ENCODE results near the gene GSTT2B. TPM values are rescaled to one million over a fixed set of nuclear protein-coding genes. Genes with fewer than 3 reads are reported as not detected.
"Not testable (repeated sequence)": the region's sequence is repeated elsewhere in the genome, so short reads cannot be mapped to it uniquely, and the experiment has no call there.

GSTT2B gene
- total RNA-seq, 8 experiments from 2014 or later = 0.36 to 19.5 (median 3.3) TPM; not detected in 3

- no peak overlapping the region for H3K27ac ChIP-seq
- H3K4me3 ChIP-seq = no peak overlapping the region
- ATAC-seq (replicated peaks in 6 of 8) = peak in 1 of 8 experiments; percentile 14
- 40 to 84% (median 75%) methylated on average over 1 to 5 of the region's 10 CpGs; no CpG with 5 or more reads in 6 of the 10 experiments for WGBS, 10 experiments
- H3K4me1 ChIP-seq (replicated peaks in 1 of 2) = no peaks in the 10 kb centered on the region
- in situ Hi-C loops (cut with MboI; ENCODE audit: low pct_unique_long_range_greater_than_20kb in 2 of 9, low sequenced_read_pairs in 9 of 9, unreplicated experiment in 9 of 9) = no loop called here
Observed at GRCh38 chr22:24002272-24002671, 41.3 kb upstream of the GSTT2B start.

- Histone ChIP-seq H3K27ac (no peak overlapping the region), H3K4me1 (replicated peaks in 1 of 2) (no peaks in the 10 kb centered on the region), H3K4me3 (no peak overlapping the region)
- peak in 1 of 8 experiments; percentile 9 for ATAC-seq (replicated peaks in 6 of 8)
- in situ Hi-C loops (cut with MboI; ENCODE audit: low pct_unique_long_range_greater_than_20kb in 2 of 9, low sequenced_read_pairs in 9 of 9, unreplicated experiment in 9 of 9) = no loop called here
- WGBS, 10 experiments = 19 to 100% (median 69%) methylated on average over 1 to 9 of the region's 9 CpGs; no CpG with 5 or more reads in 2 of the 10 experiments
Observed at GRCh38 chr22:24001314-24001713, 40.3 kb upstream of the GSTT2B start.

DNA sequence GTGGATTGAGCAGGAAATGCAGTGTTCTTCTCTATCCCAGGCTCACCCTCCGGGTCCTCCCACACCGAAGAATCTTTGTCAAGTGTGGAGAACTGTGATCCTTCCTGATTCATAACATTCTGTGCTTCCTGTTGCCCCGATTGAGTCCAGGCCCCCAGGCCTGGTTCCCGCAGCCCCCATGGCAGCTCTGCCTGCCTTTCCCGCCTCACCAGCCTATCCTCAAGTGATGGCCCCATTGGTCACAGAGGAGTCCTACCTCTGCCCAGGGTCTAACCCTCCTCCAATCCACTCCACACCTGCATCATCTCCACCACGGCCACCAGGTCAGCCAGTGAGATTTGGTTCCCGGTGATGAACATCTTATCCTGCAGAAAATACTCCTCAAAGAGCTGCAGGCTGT lies 38.8 kb upstream of the GSTT2B start:
- H3K4me3 ChIP-seq; ATAC-seq (replicated peaks in 6 of 8); H3K4me1 ChIP-seq (replicated peaks in 1 of 2); H3K27ac ChIP-seq; in situ Hi-C loops (cut with MboI; ENCODE audit: low pct_unique_long_range_greater_than_20kb in 2 of 9, low sequenced_read_pairs in 9 of 9, unreplicated experiment in 9 of 9): not testable (repeated sequence)
- 56 to 100% (median 87%) methylated on average over 1 to 5 of the region's 7 CpGs; no CpG with 5 or more reads in 6 of the 10 experiments for WGBS, 10 experiments

DNA sequence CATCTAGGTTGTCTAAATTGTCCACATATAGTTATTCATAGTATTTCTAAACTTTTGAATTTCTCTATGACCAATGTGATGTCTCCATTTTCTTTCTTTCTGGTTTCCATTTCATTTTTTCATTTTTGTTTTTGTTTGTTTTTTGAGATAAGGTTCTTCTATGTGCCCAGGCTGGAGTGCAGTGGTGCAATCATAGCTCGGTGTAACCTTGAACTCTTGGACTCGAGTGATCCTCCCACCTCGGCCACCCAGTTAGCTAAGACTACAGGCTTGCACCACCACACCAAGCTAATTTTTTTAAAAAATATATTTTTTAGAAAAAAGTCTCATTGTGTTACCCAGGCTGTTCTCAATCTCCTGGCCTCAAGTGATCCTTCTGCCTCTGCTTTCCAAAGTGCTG lies 36.1 kb upstream of the GSTT2B start:
- H3K4me3 ChIP-seq = no peak overlapping the region
- no peaks in the 10 kb centered on the region for H3K4me1 ChIP-seq (replicated peaks in 1 of 2)
- no peak for ATAC-seq (replicated peaks in 6 of 8)
- WGBS, 10 experiments = 64 to 100% (median 89%) methylated on average over 3 of the region's 3 CpGs; no CpG with 5 or more reads in 3 of the 10 experiments
- in situ Hi-C loops (cut with MboI; ENCODE audit: low pct_unique_long_range_greater_than_20kb in 2 of 9, low sequenced_read_pairs in 9 of 9, unreplicated experiment in 9 of 9) = no loop called here
- no peak overlapping the region for H3K27ac ChIP-seq

DNA sequence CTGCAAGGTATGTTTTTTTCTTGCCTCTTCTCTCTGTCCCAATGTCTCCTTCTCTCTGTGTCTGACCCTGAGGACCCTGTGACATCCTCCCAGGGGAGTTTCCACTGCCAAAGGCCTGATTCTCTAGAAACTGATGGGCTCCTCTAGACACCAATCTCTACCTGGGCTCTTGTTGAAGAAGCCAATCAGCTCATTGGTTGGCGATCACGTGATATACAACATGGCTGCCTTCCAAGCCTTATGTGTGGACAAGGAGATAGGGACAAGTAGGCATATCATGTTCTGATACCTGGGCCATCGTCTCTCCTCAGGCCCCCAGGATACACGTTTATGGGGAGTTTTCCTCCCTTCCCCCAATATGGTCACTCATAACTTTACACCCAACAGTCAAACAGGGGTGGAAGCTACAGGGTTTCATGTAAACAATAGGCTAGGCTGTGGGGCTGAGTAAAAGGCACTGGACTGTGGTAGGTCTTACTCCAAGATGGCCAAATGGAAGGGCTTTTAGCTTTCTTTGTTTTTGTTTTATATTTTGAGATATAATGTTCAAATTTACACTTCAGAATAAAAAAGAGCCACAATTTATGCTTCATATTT lies 32.7 kb upstream of the GSTT2B start:
- H3K4me1 ChIP-seq (replicated peaks in 1 of 2); in situ Hi-C loops (cut with MboI; ENCODE audit: low pct_unique_long_range_greater_than_20kb in 2 of 9, low sequenced_read_pairs in 9 of 9, unreplicated experiment in 9 of 9); H3K4me3 ChIP-seq; ATAC-seq (replicated peaks in 6 of 8); H3K27ac ChIP-seq: not testable (repeated sequence)
- 20 to 92% (median 74%) methylated on average over 1 to 2 of the region's 4 CpGs; no CpG with 5 or more reads in 6 of the 10 experiments for WGBS, 10 experiments

- in situ Hi-C loops (cut with MboI; ENCODE audit: low pct_unique_long_range_greater_than_20kb in 2 of 9, low sequenced_read_pairs in 9 of 9, unreplicated experiment in 9 of 9); ATAC-seq (replicated peaks in 6 of 8); H3K27ac ChIP-seq; H3K4me1 ChIP-seq (replicated peaks in 1 of 2); H3K4me3 ChIP-seq: not testable (repeated sequence)
- no CpG with 5 or more reads among the region's 2 CpGs for WGBS, 10 experiments
Observed at GRCh38 chr22:23993080-23993479, 32.1 kb upstream of the GSTT2B start.

GRCh38 chr22:23989583-23990244 lies 28.7 kb upstream of the GSTT2B start:
- ATAC-seq (replicated peaks in 6 of 8) = peak in 3 of 8 experiments; percentile 4 to 36 (median 18)
- in situ Hi-C loops (cut with MboI; ENCODE audit: low pct_unique_long_range_greater_than_20kb in 2 of 9, low sequenced_read_pairs in 9 of 9, unreplicated experiment in 9 of 9); H3K4me1 ChIP-seq (replicated peaks in 1 of 2); H3K27ac ChIP-seq; H3K4me3 ChIP-seq: not testable (repeated sequence)
- no CpG with 5 or more reads among the region's 3 CpGs for WGBS, 10 experiments

- H3K4me1 ChIP-seq (replicated peaks in 1 of 2); in situ Hi-C loops (cut with MboI; ENCODE audit: low pct_unique_long_range_greater_than_20kb in 2 of 9, low sequenced_read_pairs in 9 of 9, unreplicated experiment in 9 of 9); H3K4me3 ChIP-seq; H3K27ac ChIP-seq; ATAC-seq (replicated peaks in 6 of 8): not testable (repeated sequence)
- WGBS, 10 experiments = no CpG with 5 or more reads among the region's 4 CpGs
Observed at GRCh38 chr22:23986538-23987178, 25.7 kb upstream of the GSTT2B start.

DNA sequence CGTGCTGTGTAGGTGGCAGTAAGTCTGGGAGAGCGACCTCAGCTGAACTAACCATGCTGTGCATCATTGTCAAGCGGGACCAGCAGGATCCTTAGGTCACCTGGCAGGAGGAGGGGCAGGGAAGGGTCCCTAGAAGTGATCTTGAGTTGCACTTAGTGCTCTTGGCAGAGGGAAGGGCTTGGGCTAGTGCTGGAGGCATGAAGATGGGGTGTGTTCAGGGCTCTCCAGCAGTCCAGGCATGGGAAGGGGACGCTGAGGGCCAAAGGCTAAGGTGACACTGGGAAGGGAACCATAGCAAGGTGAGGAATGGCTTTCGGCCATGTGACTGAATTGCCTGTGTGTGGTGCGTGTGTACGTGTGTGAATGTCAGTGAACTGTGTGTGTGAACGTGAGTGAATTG lies 25.1 kb upstream of the GSTT2B start:
- ATAC-seq (replicated peaks in 6 of 8); H3K4me1 ChIP-seq (replicated peaks in 1 of 2); H3K4me3 ChIP-seq; H3K27ac ChIP-seq; in situ Hi-C loops (cut with MboI; ENCODE audit: low pct_unique_long_range_greater_than_20kb in 2 of 9, low sequenced_read_pairs in 9 of 9, unreplicated experiment in 9 of 9): not testable (repeated sequence)
- WGBS, 10 experiments = no CpG with 5 or more reads among the region's 8 CpGs

GRCh38 chr22:23984430-23984829 lies 23.4 kb upstream of the GSTT2B start:
- peak; percentile 8 to 93 (median 72) for ATAC-seq (replicated peaks in 6 of 8)
- Histone ChIP-seq H3K4me1 (replicated peaks in 1 of 2) (no peaks in the 10 kb centered on the region), H3K4me3 (no peak overlapping the region), H3K27ac (no peak overlapping the region)
- WGBS, 10 experiments = 0% methylated on average over 1 to 2 of the region's 6 CpGs; no CpG with 5 or more reads in 8 of the 10 experiments
- in situ Hi-C loops (cut with MboI; ENCODE audit: low pct_unique_long_range_greater_than_20kb in 2 of 9, low sequenced_read_pairs in 9 of 9, unreplicated experiment in 9 of 9) = no loop called here

DNA sequence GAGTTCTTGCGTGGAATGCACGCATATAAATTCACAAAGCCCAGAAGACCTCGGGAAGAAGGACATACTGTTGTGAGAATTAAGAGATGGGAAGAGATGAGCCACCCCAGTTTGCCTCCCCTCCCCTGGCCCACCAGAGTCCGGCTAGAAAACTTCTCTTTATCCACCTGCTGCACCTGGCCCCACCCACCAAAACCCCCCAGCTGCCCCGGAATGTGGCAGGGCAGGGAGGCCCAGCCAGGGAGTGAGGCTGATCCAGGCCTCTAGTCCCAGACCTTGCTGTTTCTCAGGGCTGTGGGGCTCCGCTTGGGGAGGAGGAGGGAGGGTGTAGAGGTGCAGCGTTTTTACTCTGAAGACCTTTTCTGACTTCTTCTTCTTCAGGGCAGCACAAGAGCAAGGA lies 19.6 kb upstream of the GSTT2B start:
- ATAC-seq (replicated peaks in 6 of 8); H3K4me1 ChIP-seq (replicated peaks in 1 of 2); in situ Hi-C loops (cut with MboI; ENCODE audit: low pct_unique_long_range_greater_than_20kb in 2 of 9, low sequenced_read_pairs in 9 of 9, unreplicated experiment in 9 of 9); H3K27ac ChIP-seq; H3K4me3 ChIP-seq: not testable (repeated sequence)
- no CpG with 5 or more reads among the region's 7 CpGs for WGBS, 10 experiments

- no CpG with 5 or more reads among the region's 41 CpGs for WGBS, 10 experiments
- peak in 7 of 8 experiments; percentile 20 to 94 (median 43) for ATAC-seq (replicated peaks in 6 of 8)
- not testable (repeated sequence) for H3K27ac ChIP-seq; H3K4me1 ChIP-seq (replicated peaks in 1 of 2); H3K4me3 ChIP-seq
- in situ Hi-C loops (cut with MboI; ENCODE audit: low pct_unique_long_range_greater_than_20kb in 2 of 9, low sequenced_read_pairs in 9 of 9, unreplicated experiment in 9 of 9) = loop anchor here in 1 of 9 experiments (10.0 kb wide), 1 partner anchor 55 kb away; no protein-coding TSS in a partner anchor
Observed at GRCh38 chr22:23979557-23980240, 18.7 kb upstream of the GSTT2B start, which contains the start of gene GSTT2. Gene GSTT2, plus strand, starts transcription at chr22:23980134.

DNA sequence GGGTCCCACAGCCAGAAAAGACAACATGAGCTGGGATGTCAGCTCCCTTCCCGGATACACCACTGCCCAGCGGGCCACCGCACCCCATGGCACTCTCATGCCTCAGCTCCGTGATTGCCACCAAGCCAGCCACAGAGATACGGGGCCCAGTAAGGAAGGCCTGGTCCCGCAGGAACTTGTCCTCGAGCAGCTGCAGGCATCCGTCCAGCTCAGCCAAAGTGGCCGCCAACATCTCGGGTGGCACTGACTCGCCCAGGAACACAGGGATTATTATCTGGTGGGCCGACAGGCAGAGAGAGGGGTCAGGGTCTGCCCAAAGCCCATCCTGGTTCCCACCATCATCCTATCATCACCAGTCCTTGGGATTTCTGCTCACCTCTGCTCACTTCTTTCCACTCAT lies 16.3 kb upstream of the GSTT2B start:
- in situ Hi-C loops (cut with MboI; ENCODE audit: low pct_unique_long_range_greater_than_20kb in 2 of 9, low sequenced_read_pairs in 9 of 9, unreplicated experiment in 9 of 9) = loop anchor here in 1 of 9 experiments (10.0 kb wide), 1 partner anchor 53 kb away; no protein-coding TSS in a partner anchor
- H3K27ac ChIP-seq; ATAC-seq (replicated peaks in 6 of 8); H3K4me3 ChIP-seq; H3K4me1 ChIP-seq (replicated peaks in 1 of 2): not testable (repeated sequence)
- WGBS, 10 experiments = no CpG with 5 or more reads among the region's 12 CpGs
